Suprapubic skin (tissue), 4 donors: ENCODE data around the gene C1QTNF6. TPM values are rescaled to one million over a fixed set of nuclear protein-coding genes. Genes with fewer than 3 reads are reported as not detected.

Experiments used
- DNase-seq, 2 donors: peaks; one replicate each; pipeline ENCODE4 v3.0.0-alpha.2; 2019; ENCODE audit warnings: low spot score in 2 of 2
- H3K27ac ChIP-seq: fragments of 200-600 bp; sonication (generic); one replicate; pipeline ENCODE4 v1.5.1; 2019
- H3K27me3 ChIP-seq: fragments of 200-600 bp; sonication (generic); one replicate; pipeline ENCODE4 v1.5.1; 2019
- H3K36me3 ChIP-seq: fragments of 200-600 bp; sonication (generic); one replicate; pipeline ENCODE4 v1.5.1; 2019
- H3K4me1 ChIP-seq: fragments of 200-600 bp; sonication (generic); one replicate; pipeline ENCODE4 v1.5.1; 2019
- H3K4me3 ChIP-seq: fragments of 200-600 bp; sonication (generic); one replicate; pipeline ENCODE4 v1.5.1; 2019; ENCODE audit warnings: mild to moderate bottlenecking
- H3K9me3 ChIP-seq: fragments of 200-600 bp; sonication (generic); one replicate; pipeline ENCODE4 v1.5.1; 2019
- EP300 ChIP-seq: sonication (generic); formaldehyde crosslinking; IDR thresholded peaks from one replicate; pipeline ENCODE4 v1.6.1; 2017; ENCODE audit warnings: antibody characterized with exemption
- POLR2A ChIP-seq, 2 donors: fragments of 450-650 bp; IDR thresholded peaks; one replicate each; pipeline ENCODE4 v1.6.1; 2017; ENCODE audit warnings: antibody characterized with exemption in 2 of 2, mild to moderate bottlenecking in 2 of 2, moderate library complexity in 2 of 2
- POLR2AphosphoS5 ChIP-seq, 3 donors: sonication (generic); formaldehyde crosslinking; IDR thresholded peaks; one replicate each; pipeline ENCODE4 v1.6.1; 2017; ENCODE audit warnings: antibody characterized with exemption in 3 of 3
- WGBS: methylation state at CpG from one replicate; pipeline ENCODE4 v1.1.5; 2018; 5-methylcytosine and 5-hydroxymethylcytosine counted together
- total RNA-seq, 4 donors: library from RNA; depleted of rRNA; stranded (reverse); fragments of >200 nt; gene quantifications; one replicate each; pipeline ENCODE4 v1.1.0, GENCODE V29; 2016
- TF ChIP-seq, protein P1 (sequence below), 2 donors: fragments of 200-600 bp in 1 of 2; fragments of 450-650 bp in 1 of 2; sonication (generic) in 1 of 2; IDR thresholded peaks; one replicate each; pipeline ENCODE4 v1.5.1; 2016 to 2019; ENCODE audit warnings: antibody characterized with exemption in 2 of 2, mild to moderate bottlenecking in 1 of 2, moderate library complexity in 1 of 2

Gene C1QTNF6
- total RNA-seq, 4 donors from 2014 or later: 1.2 to 8.4 (median 2.7) TPM

DNA sequence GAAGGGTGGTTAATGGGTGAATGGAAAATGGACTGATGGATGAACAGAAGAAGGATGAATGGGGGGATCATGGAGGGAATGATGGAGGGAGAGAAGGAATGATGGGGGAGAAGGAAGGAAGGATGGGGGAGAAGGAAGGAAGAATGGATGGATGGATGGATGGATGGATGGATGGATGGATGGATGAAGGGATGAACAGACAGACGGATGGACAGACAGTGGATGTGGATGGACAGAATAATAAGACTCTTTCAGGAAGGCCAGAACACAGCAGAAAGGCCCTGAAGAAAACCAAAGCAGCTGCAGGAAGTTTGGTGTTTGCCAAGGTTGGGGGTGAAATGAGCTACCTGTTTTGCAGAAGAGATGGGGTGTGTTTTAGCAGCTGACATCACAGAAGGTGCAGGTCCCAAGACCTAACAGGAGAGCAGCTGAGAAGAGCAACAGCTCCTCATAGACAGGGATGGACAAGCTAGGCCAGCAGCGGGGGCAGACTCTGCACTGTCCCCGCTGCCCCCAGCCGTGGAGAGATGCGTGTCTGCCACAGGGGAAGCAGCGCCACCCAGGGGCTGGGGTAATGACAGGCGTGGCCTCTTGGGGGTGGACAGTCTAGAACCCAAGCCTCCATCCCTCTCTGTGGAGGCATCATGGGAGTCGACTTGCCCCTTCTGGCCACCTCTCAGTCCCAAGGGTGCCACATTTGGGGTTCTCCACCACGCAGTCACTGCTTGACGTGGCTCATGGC is 17.9 kb downstream of the C1QTNF6 start:
- H3K27me3 ChIP-seq: no peaks in the 10 kb centered on the region
- no peak overlapping the region for H3K4me3 ChIP-seq
- 84% methylated on average over 9 of the region's 10 CpGs for WGBS
- no peaks in the 10 kb centered on the region for H3K9me3 ChIP-seq
- peak; percentile 51 to 78 for DNase-seq
- TF ChIP-seq, protein P1, sequence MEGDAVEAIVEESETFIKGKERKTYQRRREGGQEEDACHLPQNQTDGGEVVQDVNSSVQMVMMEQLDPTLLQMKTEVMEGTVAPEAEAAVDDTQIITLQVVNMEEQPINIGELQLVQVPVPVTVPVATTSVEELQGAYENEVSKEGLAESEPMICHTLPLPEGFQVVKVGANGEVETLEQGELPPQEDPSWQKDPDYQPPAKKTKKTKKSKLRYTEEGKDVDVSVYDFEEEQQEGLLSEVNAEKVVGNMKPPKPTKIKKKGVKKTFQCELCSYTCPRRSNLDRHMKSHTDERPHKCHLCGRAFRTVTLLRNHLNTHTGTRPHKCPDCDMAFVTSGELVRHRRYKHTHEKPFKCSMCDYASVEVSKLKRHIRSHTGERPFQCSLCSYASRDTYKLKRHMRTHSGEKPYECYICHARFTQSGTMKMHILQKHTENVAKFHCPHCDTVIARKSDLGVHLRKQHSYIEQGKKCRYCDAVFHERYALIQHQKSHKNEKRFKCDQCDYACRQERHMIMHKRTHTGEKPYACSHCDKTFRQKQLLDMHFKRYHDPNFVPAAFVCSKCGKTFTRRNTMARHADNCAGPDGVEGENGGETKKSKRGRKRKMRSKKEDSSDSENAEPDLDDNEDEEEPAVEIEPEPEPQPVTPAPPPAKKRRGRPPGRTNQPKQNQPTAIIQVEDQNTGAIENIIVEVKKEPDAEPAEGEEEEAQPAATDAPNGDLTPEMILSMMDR (IDR thresholded peaks at IDR 0.05): no peak
- TF ChIP-seq POLR2A (IDR thresholded peaks at IDR 0.05) (no peak), EP300 (no peak)
- no peak overlapping the region for H3K27ac ChIP-seq
- H3K4me1 ChIP-seq: peaks cover 24% of the 10 kb centered on the region
- no peaks in the 10 kb centered on the region for H3K36me3 ChIP-seq

DNA sequence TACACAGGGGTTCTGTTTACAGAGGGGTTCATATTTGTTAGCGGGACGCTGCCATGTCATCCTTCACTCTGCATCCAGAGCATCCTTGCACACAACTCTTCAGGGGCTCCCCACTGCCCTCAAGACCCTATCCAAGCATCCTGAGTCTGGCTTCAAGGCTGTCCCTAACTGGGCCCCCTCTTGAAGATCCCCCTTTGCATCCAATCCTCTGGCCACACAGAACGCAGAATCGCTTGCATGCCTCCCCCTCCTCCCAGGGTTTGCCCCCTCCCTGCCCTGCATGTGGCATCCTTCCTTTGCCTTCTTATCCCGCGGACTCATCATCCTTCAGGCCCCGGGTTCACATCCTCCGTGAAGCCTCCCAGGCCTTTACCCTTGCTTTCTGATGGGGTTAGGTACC is 18.6 kb downstream of the C1QTNF6 start:
- 90% methylated on average over 8 of the region's 8 CpGs for WGBS
- Histone ChIP-seq H3K36me3 (no peaks in the 10 kb centered on the region), H3K4me3 (no peak overlapping the region), H3K4me1 (peaks cover 24% of the 10 kb centered on the region), H3K27me3 (no peaks in the 10 kb centered on the region), H3K9me3 (no peaks in the 10 kb centered on the region), H3K27ac (no peak overlapping the region)
- TF ChIP-seq, protein P1 (IDR thresholded peaks at IDR 0.05): no peak
- TF ChIP-seq POLR2A (IDR thresholded peaks at IDR 0.05) (no peak), POLR2AphosphoS5 (IDR thresholded peaks at IDR 0.05) (no peak), EP300 (no peak)
- peak; percentile 16 to 61 for DNase-seq

DNA sequence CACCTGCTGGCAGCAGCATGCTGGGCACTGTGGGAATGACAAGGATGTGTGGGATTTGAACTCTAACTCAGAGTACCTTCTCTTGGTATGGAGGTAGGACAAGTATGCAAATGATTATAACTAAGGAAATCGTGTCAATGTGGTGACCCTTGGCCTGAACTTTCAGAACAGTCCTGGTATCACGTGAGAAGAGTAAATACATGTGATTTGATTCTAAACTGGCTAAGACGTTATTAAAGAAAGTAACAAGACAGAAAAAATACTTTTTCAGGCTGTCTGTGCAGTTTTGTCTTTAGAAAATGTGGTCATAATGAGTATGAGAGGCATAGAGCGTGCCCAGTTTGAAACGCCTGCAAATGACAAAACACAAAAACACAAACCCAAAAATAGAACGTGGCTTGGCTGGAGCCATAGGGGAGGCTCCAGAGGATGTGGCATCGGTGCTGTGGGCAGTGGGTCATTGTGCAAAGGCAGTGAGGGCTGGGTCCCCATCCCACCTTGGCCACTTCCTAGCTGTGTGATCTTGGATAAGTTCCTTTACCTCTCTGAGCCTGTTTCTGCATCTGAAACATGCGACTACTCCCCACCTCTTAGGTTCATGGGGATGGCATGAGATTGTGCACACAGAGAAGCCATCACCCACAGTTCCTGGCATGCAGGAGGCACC is 19.9 kb downstream of the C1QTNF6 start:
- no peak overlapping the region for H3K4me3 ChIP-seq
- TF ChIP-seq POLR2A (IDR thresholded peaks at IDR 0.05) (no peak), EP300 (no peak), POLR2AphosphoS5 (IDR thresholded peaks at IDR 0.05) (no peak)
- TF ChIP-seq, protein P1 (IDR thresholded peaks at IDR 0.05): no peak
- H3K9me3 ChIP-seq: no peaks in the 10 kb centered on the region
- peak in 1 of 2 donors; percentile 37 for DNase-seq
- 58% methylated on average over 8 of the region's 8 CpGs for WGBS
- H3K36me3 ChIP-seq: no peaks in the 10 kb centered on the region
- no peaks in the 10 kb centered on the region for H3K27me3 ChIP-seq
- no peak overlapping the region for H3K27ac ChIP-seq
- peaks cover 24% of the 10 kb centered on the region for H3K4me1 ChIP-seq

GRCh38 chr22:37167176-37167980 is 20.7 kb downstream of the C1QTNF6 start:
- Histone ChIP-seq H3K36me3 (no peaks in the 10 kb centered on the region), H3K27ac (no peak overlapping the region), H3K4me1 (peaks cover 24% of the 10 kb centered on the region), H3K27me3 (no peaks in the 10 kb centered on the region), H3K4me3 (no peak overlapping the region), H3K9me3 (no peaks in the 10 kb centered on the region)
- peak; percentile 49 to 65 for DNase-seq
- 65% methylated on average over 17 of the region's 17 CpGs for WGBS
- no peak for TF ChIP-seq EP300
- no peak for TF ChIP-seq POLR2AphosphoS5 (IDR thresholded peaks at IDR 0.05)
- TF ChIP-seq, protein P1 (IDR thresholded peaks at IDR 0.05): no peak
- no peak for TF ChIP-seq POLR2A (IDR thresholded peaks at IDR 0.05)

GRCh38 chr22:37166675-37167066 is 21.4 kb downstream of the C1QTNF6 start:
- TF ChIP-seq, protein P1 (IDR thresholded peaks at IDR 0.05): peak; percentile 89
- no peak for TF ChIP-seq POLR2AphosphoS5 (IDR thresholded peaks at IDR 0.05)
- Histone ChIP-seq H3K36me3 (no peaks in the 10 kb centered on the region), H3K9me3 (no peaks in the 10 kb centered on the region), H3K4me3 (no peak overlapping the region), H3K4me1 (peaks cover 24% of the 10 kb centered on the region), H3K27ac (no peak overlapping the region), H3K27me3 (no peaks in the 10 kb centered on the region)
- peak; percentile 91 to 93 for DNase-seq
- WGBS: 13% methylated on average over 13 of the region's 13 CpGs
